GM19395 (cell line): ENCODE results near the gene TUBGCP2.

Source experiments
- ATAC-seq: cut with Tn5 transposase; IDR thresholded peaks from one replicate; pipeline ENCODE4 v1.9.1; 2021; ENCODE audit warnings: mild to moderate bottlenecking, moderate library complexity; ENCODE audit not compliant: unreplicated experiment

The TUBGCP2 gene

GRCh38 chr10:133306941-133307379 is 1.7 kb downstream of the TUBGCP2 start:
- ATAC-seq: no peak

- no peak for ATAC-seq
Measured at GRCh38 chr10:133306097-133306476, 2.6 kb downstream of the TUBGCP2 start.

- no peak for ATAC-seq
Measured at GRCh38 chr10:133303206-133303605, 5.5 kb downstream of the TUBGCP2 start.

GRCh38 chr10:133302230-133302629 is 6.4 kb downstream of the TUBGCP2 start:
- no peak for ATAC-seq

GRCh38 chr10:133299738-133300137 is 8.9 kb downstream of the TUBGCP2 start:
- no peak for ATAC-seq

- ATAC-seq: no peak
Measured at GRCh38 chr10:133299224-133299623, 9.4 kb downstream of the TUBGCP2 start.

- no peak for ATAC-seq
Measured at GRCh38 chr10:133298466-133298865, 10.2 kb downstream of the TUBGCP2 start.

GRCh38 chr10:133297504-133297903 is 11.2 kb downstream of the TUBGCP2 start:
- no peak for ATAC-seq

- ATAC-seq: no peak
Measured at GRCh38 chr10:133295426-133296320, 13.0 kb downstream of the TUBGCP2 start.

GRCh38 chr10:133294189-133294588 is 14.5 kb downstream of the TUBGCP2 start:
- ATAC-seq: no peak

GRCh38 chr10:133293810-133294119 is 14.9 kb downstream of the TUBGCP2 start:
- ATAC-seq: no peak

GRCh38 chr10:133292919-133293809 is 15.5 kb downstream of the TUBGCP2 start:
- ATAC-seq: no peak

- ATAC-seq: no peak
Measured at GRCh38 chr10:133289761-133290160, 18.9 kb downstream of the TUBGCP2 start.

GRCh38 chr10:133287832-133288500 is 20.7 kb downstream of the TUBGCP2 start:
- no peak for ATAC-seq

- ATAC-seq: no peak
Measured at GRCh38 chr10:133286366-133286765, 22.3 kb downstream of the TUBGCP2 start.

GRCh38 chr10:133285217-133285616 is 23.5 kb downstream of the TUBGCP2 start:
- ATAC-seq: no peak

- ATAC-seq: no peak
Measured at GRCh38 chr10:133283931-133284330, 24.7 kb downstream of the TUBGCP2 start.

GRCh38 chr10:133282846-133283390 is 25.8 kb downstream of the TUBGCP2 start:
- ATAC-seq: no peak

- ATAC-seq: no peak
Measured at GRCh38 chr10:133281628-133282372, 26.9 kb downstream of the TUBGCP2 start.

- ATAC-seq: no peak
Measured at GRCh38 chr10:133281084-133281483, 27.6 kb downstream of the TUBGCP2 start.
